ENCODE measurements around the gene MMEL1.
"Not testable (repeated sequence)": the region's sequence is repeated elsewhere in the genome, so short reads cannot be mapped to it uniquely, and the experiment has no call there.

Gene MMEL1

DNA sequence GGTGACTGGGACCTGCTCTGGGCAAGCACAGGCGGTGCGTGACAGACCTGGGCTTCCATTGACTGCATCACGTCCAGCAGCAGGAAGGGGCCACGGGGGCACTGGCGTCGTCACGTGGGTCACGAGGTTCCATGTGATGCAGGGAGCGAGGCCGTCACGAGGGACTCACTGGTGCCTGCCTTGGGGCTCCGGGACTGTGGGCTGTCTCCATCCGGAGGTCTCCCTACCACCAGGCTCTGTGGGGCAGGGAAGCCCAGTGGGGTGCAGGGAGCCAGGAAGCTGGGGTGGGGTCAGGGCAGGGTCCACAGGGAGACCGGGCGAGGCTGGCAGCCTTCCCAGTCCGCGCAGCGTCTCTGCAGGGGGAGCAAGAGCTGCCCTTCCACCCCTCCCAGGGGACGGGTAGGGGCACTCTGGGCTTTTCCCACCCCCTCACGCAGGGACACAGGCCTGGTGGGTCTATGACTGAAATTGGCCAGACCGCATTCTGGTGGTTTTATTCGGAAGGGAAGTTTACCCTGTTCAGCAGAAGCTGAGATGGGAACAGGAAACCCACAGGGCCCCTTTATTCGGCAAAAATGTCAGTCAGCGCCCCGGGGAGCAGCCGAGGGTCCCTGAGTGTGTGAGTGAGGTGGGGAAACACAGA, 77.1 kb downstream of the MMEL1 start:
- no peak for DNase-seq

DNA sequence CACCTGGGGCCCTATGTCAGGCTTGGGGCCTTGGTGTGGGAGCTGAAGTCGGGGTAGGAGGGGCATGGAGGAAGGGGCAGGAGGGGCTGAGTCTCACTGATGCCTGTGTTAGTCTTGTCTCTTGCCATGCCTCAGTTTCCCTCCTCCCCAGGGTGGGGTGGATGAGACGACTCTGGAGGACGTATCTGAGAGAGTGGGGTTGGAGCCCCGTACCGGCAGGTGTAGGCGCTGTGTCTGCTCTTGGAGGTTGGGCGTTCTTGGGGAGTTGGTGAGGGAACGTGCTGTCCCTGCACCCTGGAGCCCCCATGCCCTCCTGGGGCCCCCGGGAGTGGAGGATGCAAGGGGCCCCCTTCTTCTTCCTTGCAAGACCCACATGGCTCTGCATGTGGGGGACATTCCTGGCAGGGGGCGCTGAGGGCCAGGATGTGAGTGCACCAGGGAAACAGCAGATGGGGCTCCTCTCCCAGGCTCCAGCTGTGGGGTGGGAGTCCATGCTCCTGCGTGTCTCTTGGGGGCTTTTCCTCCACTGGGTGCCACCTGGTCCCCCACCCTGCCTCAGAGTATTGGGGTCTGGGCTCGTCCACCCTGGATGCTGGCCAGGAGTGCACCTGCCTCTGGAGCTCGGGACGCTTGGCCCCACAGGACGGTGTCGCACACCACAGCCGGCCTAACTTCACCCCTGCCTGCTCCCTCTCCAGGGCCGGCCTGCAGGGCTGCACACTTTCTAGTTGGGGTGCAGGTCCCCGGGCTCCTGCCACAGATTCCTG, 78.0 kb downstream of the MMEL1 start:
- no peak for DNase-seq

DNA sequence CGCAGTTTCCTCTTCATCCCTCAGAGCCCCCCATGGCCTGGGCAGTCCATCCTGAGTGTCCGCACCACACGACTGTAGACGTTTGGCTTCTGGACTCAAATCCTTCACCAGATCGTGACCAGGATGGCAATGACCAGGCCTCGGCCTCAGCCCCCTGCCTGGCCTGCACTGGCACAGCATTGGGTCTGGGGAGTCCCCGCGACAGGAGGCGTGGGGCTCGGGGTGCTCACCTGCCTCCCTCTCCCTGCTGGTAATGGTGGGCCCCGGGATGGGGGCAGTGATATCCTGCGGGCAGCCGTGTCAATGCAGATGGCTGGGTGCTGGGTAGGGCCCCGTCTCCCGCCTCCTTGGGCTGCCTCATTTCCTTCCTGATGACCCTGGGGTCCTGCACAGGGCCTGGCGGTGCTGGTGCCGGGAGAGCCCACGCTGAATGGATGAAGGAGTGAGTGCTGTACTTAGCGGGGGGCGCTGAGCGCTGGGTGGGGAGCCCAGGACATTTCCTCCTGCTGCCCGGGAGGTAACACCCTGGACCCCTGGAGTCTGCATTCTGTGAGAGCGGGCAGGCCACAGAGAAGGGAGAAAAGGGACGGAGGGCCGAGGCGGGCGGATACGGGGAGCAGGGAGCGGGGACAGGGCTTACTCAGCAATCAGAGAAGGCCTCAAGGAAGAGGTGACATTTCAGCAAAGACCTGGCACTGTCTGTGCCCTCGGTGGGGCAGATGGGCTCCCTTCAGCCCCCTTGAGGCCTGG, 78.8 kb downstream of the MMEL1 start:
- DNase-seq = no peak

DNA sequence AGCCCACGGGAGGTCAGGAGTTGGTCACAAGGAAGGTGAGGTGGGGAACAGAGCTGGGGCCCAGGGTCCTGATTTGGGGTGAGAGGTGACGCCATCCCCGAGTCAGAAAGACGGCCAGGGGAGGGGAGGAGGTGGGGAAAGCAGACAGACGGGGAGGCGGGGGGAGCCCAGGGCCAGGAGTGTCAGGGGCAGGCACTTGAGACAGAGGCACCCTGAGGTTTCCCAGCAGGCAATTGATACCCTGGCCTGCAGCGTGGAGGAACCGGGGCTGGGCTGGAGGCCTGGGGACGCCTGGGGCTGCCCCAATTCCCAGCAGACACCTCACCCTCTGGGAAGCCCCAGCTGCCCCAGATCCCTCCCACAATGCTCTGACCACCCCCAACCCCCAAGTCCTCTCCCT, 79.7 kb downstream of the MMEL1 start:
- DNase-seq = not testable (repeated sequence)

DNA sequence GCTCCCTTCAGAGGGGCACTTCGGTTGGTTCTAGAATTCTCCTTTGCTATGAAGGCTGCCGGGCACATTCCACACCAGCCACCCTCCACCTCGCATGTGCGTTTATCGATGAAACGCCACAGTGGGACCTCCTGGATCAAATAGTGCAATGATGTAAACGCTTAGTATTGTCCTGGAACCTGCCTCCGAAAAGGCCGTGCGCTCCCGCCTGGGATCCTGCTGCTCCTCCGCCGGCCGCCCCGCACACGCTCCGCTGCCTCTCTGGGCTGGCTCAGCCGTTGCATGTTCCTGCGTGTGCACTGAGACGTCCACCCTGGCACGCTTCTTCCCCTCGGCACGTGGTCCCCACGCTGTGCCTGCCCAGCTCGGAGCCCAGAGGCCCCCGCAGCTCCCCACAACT, 80.6 kb downstream of the MMEL1 start:
- DNase-seq = no peak

DNA sequence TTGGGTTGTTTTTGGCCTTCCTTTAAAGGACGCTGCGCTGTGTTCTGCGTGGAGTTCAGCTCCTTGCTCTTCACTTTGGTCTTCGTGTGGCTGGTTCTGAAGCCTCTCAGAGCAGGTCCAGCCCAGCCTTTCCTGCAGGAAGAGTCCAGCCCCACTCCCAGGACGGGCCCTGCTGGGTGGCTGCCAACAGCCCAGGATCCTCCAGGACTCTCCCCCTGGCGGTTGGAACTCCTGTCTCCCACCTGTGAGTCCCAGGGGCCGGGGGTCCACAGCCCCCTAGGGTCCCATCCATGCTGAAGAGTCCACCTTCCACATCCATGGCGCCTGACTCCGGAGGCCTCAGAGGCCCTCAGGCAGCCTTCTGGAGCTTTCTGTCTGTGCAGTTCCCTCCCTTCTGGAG, 81.3 kb downstream of the MMEL1 start:
- DNase-seq = not testable (repeated sequence)

DNA sequence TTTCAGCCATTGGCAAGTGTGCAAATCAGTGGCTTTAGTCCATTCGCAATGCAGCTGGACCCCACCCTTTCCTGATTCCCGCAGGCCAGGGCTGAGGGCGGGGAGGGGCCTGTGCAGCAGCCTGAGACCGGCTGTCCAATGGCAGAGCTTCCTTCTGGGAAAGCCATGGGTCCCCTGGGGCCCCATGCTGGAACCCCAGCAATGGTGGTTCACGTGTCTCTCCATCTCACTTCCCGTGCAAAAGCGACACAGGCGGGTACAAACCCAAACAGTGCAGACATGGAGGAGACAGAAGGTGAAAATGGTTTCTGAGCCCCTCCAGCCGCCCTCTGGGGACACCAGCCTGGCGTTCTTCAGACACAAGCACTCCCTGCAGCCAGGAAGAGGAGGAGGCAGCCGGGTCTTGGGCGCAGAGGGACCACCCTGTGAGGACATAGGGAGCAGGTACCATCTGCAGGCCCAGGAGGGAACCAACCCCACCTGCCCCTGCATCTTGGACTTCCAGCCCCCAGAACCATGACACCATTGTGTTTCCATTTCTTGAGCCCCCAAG, 82.4 kb downstream of the MMEL1 start:
- DNase-seq = not testable (repeated sequence)

DNA sequence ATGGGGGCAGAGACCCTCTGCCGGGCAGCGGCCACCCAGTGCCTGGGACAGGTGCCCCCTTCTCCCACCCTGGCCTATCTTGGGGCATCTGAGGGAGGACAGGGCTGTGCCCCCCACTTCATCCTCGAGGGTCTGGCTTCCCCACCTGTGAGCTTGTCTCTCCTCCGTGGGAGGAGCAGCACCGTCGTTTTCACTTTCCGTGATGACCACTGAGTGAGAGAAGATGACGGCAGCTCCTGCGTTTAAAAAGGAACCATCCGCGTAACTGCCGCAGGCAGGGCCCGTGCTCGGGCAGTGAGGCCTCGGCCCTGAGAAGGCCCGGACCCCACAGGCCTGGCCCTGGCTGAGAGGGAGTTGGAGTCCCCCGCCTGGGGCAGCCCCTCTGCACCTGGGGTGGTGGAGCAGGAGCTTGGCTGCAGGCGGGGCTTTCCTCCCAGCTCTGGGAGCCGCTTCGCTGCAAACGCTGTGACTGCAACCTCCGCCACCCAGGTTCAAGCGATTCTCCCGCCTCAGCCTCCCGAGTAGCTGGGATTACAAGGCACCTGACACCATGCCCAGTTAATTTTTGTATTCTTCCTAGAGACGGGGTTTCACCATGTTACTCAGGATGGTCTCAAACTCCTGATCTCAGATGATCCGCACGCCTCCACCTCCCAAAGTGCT, 83.3 kb downstream of the MMEL1 start:
- DNase-seq = not testable (repeated sequence)

DNA sequence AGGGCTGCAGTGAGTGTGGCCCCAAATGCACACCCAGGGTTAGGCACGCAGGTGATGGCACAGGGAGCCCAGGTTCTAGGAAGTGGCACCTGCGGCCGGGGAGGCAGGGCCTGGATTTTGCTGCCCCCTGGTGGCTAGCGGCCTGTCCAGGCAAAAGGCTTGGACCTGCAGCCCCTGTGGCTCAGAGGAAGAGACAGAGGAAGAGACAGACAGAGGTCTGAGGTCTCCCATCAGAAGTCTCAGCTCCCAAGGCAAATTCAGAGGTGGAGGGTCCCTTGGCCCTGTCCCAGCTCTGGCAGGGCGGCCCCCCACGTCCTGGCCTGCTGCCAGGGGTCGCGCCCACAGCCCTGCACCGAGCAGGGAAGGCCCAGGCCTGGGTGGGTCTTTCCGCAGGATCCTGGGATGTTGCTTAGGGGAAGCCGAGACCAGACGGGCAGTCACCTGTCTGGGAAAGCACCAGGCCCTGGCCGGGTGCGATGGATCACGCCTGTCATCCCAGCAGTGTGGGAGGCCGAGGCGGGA, 84.7 kb downstream of the MMEL1 start:
- DNase-seq = peak; percentile 48

DNA sequence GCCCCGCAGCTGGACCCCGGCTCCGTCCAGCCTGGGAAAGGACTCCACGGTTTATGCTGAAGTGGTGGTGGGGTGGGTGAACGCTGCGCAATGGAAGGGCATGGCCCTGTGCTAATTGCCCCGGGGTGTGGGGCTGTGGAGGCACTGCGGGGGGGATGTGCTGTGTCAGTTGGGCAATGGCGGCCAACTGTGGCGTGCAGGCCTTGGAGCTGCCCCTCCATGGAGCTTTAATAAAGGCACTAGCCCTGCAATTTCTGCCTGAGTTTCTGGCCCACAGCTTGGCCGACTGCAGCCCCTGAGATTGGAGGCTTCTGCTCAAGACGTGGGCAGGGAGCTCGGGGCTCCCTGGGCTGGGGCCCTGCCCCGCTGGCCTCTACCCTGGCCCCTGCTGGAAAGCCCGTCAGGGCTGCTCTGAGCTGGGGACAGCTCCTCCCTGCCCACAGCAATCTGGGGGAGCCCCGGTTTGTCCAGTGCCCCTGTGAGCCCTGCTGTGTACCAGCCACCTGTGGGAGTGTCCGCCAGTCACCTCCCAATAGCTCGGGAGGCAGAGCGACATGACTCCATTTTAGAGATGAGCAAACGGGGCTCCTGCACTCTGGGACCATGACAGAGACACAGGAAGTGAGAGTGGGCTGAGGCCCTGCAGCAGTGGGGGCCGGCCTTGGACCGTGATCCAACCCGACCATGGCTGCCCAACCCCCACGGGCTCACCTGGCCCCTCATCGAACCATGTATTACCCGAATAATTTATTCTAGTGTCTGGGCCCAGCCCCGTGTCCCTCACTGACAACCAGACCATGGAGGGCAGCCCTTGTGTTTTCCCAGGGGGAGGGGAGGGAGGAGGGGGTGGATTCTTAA, 85.4 kb downstream of the MMEL1 start:
- no peak for DNase-seq

DNA sequence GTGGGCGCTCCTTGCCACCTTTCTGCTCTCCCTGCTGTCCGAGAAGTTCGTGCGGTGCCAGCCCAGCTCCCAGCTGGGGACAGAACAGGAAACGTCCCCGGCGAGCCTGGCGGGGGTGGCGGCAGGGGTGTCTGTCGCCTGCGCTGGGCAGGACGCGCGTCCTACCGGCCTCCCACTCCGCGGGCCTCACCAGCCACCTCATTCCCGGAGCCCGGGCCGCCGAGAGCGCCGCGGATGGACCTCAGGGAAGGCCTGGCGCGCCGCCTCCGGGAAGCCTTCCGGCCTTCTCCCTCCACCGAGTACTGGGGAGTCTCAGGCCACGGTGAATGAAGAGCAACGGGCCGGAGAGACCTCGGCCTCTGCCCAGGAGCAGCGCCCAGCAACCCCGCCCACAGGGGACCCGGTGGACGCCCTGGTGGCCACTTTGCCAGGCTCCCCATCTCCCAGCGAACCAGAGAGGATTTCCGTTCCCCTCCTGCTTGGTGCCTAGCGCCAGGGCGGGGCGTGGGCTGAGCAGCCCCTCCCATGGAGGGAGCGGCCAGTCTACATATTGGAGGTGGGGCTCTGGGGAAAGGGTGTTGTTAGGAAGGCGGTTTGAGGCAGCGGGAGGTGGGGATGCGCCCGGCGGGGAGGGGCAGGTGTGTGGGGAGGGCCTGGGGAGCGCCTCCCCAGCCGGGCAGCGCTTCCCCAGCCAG, 86.2 kb downstream of the MMEL1 start:
- peak; percentile 80 for DNase-seq

DNA sequence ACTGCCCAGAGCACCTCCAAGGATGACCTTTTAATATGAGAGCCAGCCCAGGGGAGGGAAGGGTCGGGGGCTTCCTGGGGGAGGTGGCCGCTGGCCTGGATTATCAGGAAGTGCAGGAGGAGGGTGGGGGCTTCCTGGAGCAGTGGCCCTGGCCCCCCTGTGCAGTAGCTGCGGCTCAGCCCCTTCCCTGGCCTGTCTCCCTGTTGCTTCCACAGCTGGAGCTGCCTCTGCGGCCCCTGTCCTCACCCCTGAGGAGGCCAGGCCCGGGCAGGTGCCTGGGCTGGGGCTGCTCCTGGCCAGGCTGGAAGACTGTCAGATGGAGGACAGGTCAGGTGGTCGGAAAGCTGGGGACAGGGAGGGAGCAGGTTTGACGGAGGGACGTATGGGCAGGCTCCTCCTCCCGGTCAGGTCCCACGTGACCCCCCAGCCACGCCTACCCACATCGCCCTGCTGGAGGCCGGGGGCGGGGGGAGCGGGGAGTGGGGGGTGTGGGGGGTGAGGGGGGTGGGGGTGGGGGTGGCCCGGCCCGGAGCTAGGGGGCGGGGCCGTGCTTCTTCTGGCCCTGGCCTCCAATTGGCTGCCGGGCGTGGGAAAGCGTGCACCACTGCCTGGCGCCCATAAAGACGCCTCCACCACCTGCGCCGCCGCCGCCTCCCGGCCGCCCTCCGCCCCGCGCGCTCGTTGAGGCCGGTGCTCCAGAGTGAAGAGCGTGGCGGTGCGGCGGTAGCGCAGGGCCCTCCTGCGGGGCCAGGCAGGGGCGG, 86.9 kb downstream of the MMEL1 start:
- peak; percentile 75 for DNase-seq

DNA sequence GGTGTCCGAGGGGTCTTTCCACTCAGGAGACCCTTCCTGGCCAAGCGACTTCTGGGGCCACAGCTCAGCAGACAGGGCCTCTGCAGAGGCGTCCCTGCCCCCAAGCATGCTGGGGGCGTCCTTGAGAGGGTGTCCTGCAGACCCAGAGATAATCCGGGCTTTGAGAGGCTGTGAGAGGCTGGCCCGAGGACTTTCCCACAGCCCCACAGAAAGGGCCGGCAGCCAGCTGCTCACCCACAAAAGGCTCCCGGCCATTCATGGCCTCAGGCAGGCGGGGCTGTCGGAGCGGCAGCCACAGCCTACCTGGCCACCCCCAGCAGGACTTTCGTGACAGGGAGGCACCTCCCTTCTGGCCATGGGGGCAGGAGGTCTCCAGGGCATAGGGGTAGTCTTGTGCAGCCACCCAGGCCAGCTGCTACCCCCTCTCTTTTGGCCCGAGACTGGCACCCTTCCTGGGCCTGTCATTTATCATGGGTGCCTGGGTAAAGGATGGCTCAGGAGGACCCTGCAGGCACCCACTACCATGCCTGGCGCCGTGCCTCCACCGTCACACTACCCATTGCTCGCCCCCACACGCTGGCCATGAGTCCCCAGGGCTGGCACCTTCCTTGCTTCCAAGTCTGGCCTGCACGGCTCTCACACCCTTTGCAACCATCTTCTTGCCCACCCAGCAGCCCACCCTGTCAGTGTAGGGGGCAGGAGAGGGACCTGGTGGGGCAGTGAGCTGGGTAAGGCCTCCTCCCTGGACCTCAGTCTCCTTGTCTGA, 87.8 kb downstream of the MMEL1 start:
- DNase-seq = no peak

DNA sequence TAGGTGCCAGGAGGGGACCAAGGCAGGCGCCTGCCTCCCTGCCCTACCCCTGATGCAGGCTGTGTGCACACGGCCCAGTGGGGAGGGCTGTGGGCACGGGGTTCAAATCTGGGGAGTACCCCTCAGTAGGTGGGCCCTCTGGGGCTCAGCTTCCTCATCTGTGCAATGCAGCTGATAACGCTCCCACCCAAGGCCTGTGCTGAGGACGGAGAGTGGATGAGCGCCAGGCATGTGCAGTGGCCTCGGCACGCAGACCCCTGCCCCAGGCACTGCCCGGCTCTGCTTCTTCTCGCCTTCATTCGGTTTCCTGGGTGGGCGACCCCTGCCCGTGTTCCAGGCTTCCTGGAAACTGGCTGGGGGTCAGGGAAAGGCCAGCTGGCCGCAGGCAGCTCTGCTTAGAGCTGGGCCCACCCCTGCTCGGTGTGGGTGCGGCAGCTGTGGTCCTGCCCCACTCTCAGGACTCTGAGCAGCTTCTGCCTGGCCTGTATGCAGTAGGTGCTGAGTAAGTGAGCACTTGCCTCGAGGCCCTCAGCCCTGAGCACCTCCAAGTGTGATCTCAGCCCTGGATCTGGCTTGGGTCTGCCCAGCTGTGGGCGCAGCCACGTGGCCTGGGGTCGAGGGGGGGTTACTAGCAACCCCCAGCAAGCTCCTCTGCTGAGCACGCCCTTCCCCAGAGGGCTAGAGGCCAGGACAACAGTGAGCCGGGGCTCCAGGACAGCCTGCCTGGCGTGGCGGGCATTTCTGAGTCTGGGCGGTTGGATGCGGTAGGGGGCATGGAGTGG, 88.5 kb downstream of the MMEL1 start:
- DNase-seq = no peak

DNA sequence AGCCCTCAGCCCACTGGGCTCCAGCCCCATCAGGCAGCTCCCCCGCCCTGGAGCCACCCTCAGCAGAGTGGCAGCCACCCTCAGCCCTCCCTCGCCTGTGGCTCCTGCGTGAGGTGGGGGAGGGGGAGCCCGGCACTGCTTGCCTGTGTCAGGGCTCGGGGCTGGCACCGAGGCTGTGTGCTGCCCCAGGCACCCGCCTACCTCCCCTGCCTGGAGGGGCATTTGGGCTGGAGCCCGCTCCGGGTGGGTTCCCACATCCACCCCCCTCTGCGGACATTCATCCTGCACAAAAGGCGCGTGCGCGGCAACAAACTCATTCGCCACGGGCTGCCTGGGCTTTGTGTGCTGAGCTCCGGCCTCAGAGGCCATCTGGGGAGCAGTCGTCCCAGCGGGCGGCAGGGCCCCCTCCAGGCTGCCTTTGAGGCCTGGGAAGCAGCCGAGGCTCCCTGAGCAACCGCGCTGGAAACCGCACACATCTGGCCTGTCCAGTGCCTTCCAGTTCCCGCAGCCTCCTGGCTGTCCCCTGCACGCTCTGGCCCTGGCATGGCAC, 89.2 kb downstream of the MMEL1 start:
- no peak for DNase-seq

DNA sequence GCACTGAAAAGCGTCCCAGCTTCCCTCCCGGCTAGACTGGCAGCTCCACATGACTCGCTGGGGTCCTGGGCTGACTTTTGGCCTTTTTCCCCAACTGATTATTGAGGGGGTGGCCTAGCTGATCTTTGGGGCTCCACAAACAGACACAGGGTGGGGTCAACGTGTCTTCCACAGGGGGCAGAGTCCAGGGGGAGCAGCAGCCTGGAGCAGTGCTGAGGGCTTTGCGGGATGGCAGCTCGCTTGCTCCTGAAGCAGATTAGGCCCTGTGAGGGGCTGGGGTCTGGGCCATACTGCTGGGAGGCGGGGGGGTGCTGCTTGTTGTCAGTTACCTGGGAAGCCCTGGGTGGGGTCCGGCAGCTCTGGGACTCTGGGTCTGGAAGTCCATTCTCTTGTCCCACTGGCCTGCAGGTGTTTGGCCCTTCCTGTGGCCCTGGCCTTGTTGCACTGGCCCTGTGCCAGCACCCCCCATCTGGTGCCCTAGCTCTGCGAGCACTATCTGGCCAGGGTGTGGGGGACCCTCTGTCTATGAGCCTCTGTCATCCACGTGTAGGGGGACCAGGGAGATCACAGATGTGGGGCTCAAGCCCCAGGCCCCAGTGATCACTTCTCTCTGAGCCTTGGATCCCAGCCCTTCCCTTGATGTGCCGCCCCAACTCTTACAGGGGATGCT, 90.4 kb downstream of the MMEL1 start:
- DNase-seq = no peak

DNA sequence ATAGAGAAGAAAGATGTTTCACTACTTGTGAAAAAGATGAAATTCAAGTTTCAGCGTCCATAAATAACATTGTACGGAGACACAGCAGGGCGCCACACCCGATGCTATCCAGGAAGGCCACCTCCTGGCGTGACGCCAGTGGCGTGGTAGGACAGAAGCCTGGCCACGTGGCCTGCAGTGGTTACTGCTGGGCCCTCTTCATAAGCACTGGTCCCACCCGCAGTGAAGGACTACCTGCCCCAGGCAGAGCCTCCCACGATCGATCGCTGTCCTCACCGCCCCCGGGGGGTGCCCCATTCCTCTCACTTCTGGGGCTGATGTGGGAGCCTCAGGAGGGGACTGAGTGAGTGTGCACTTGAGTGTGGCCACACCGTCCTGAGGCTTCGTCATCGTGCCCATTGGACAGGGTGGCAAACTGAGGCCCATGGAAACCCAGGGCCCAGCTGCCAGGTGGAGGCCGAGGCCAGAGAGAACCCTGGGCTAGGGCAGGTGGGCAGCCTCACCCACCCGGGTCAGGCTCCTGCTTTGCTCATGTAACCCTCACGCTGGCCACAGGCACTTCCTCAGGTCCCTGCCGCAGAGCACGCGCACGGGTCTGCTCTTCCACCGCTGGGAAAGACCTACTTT, 91.1 kb downstream of the MMEL1 start:
- no peak for DNase-seq

Measured in NCI-H2227 treated with DMSO at 0.1 percent for 48 hours (cell line).